K562 (cell line): Measurements from ENCODE around the gene PNPLA1. TPM values are rescaled to one million over a fixed set of nuclear protein-coding genes. Genes with fewer than 3 reads are reported as not detected.

ENCODE experiments used
- ATAC-seq: fragments of 200-7000 bp; cut with Tn5 transposase; 3 replicates; pipeline ENCODE4 v1.9.1; 2020; ENCODE audit warnings: moderate library complexity
- BruUV-seq: library from RNA; stranded (reverse); fragments of 400-500 nt; replicated peaks from 2 replicates; lab custom pipeline; 2021; lab: Mats Ljungman, UMichigan
- CTCF ChIA-PET: fragments of 300-600 bp; formaldehyde crosslinking; extraction: SDS; loops from one replicate; lab custom pipeline; 2021; ENCODE audit warnings: low intra/inter-chr PET ratio; lab: Yijun Ruan, JAX
- POLR2A ChIA-PET: fragments of 300-600, 350-650 bp; sonication (Branson Sonifier 250); formaldehyde crosslinking; extraction: SDS; loops from one replicate; lab custom pipeline; 2021; ENCODE audit warnings: antibody characterized with exemption, inconsistent platforms; lab: Yijun Ruan, JAX
- DNase-seq, 4 experiments: peaks; one replicate each; pipeline versions ENCODE4 v3.0.0 to v3.0.0-alpha.2; 2011 to 2018; ENCODE audit warnings: low spot score in 3 of 4, mixed read lengths in 3 of 4; ENCODE audit errors: extremely low read depth in 1 of 4
- FAIRE-seq: peaks from 2 replicates; lab custom pipeline; 2011; peaks lifted over from hg19 to GRCh38; lab: Jason Lieb, UNC
- H2AFZ ChIP-seq: 2 replicates; pipeline ENCODE4 v1.6.0; 2011; ENCODE audit warnings: low read depth, low read length, control low read depth, inconsistent platforms
- H3K27ac ChIP-seq: fragments of 200-600 bp; 3 replicates; pipeline ENCODE4 v1.8.0; 2011; ENCODE audit warnings: low read depth, mild to moderate bottlenecking, control low read depth, inconsistent platforms, low read length, moderate library complexity, mixed read lengths; ENCODE audit errors: extremely low read depth
- H3K27me3 ChIP-seq, 2 experiments: fragments of 300-600 bp in 1 of 2; 2 replicates in 1 of 2; 3 replicates in 1 of 2; pipeline versions ENCODE4 v1.6.0 to v1.8.0; 2011; ENCODE audit warnings: inconsistent platforms in 2 of 2, low read length in 2 of 2, mild to moderate bottlenecking in 1 of 2, mixed read lengths in 1 of 2, moderate library complexity in 1 of 2; ENCODE audit not compliant: control insufficient read depth in 2 of 2, insufficient read depth in 2 of 2
- H3K36me3 ChIP-seq: fragments of 300-600 bp; 3 replicates; pipeline ENCODE4 v1.8.0; 2011; ENCODE audit warnings: mild to moderate bottlenecking, low read length, inconsistent platforms; ENCODE audit not compliant: control insufficient read depth, insufficient read depth
- H3K4me1 ChIP-seq, 2 experiments: fragments of 200-600 bp in 1 of 2; replicated peaks in 1 of 2; 2 replicates in 1 of 2; 3 replicates in 1 of 2; pipeline versions ENCODE4 v1.5.1 to v1.8.0; 2011; ENCODE audit warnings: inconsistent platforms in 2 of 2, low read length in 2 of 2, mild to moderate bottlenecking in 1 of 2, mixed read lengths in 1 of 2, moderate library complexity in 1 of 2; ENCODE audit not compliant: control insufficient read depth in 2 of 2, insufficient read depth in 2 of 2
- H3K4me2 ChIP-seq: 2 replicates; pipeline ENCODE4 v1.6.1; 2011; ENCODE audit warnings: low read length, control low read depth, inconsistent platforms, mixed read lengths; ENCODE audit not compliant: insufficient read depth
- H3K4me3 ChIP-seq: fragments of 200-600 bp; sonication (generic), shearing (Covaris generic); 2 replicates; pipeline ENCODE4 v1.5.1; 2016; ENCODE audit warnings: control low read depth, inconsistent platforms
- H3K79me2 ChIP-seq: fragments of 200-600 bp; 3 replicates; pipeline ENCODE4 v1.8.0; 2011; ENCODE audit warnings: low read length, inconsistent platforms; ENCODE audit not compliant: control insufficient read depth, insufficient read depth
- H3K9ac ChIP-seq, 2 experiments: 2 replicates each; pipeline versions ENCODE4 v1.6.0 to v1.6.1; 2011; ENCODE audit warnings: low read depth in 2 of 2, low read length in 2 of 2, control low read depth in 1 of 2, inconsistent platforms in 1 of 2, mild to moderate bottlenecking in 1 of 2, mixed read lengths in 1 of 2; ENCODE audit not compliant: insufficient read depth in 1 of 2
- H3K9me1 ChIP-seq: one replicate; pipeline ENCODE4 v1.6.0; 2011; ENCODE audit warnings: inconsistent platforms, mild to moderate bottlenecking, low read length, moderate library complexity; ENCODE audit not compliant: control insufficient read depth, insufficient read depth
- H3K9me3 ChIP-seq: replicated peaks from 2 replicates; pipeline ENCODE4 v1.5.1; 2011; ENCODE audit warnings: low read depth, low read length, inconsistent platforms; ENCODE audit not compliant: control insufficient read depth, insufficient read depth
- H4K20me1 ChIP-seq: replicated peaks from 2 replicates; pipeline ENCODE4 v1.6.1; 2011; ENCODE audit warnings: low read length, inconsistent platforms, mixed read lengths; ENCODE audit not compliant: control insufficient read depth, insufficient read depth
- BMI1 ChIP-seq: fragments of 150-350 bp; IDR thresholded peaks from 2 replicates; pipeline ENCODE4 v1.6.1; 2014; ENCODE audit warnings: low read length
- CBFA2T2 ChIP-seq: fragments of 450-650 bp; conservative IDR thresholded peaks from 2 replicates; pipeline ENCODE4 v1.6.1; 2017; ENCODE audit warnings: mild to moderate bottlenecking
- CBFA2T3 ChIP-seq: fragments of 450-650 bp; IDR thresholded peaks from 2 replicates; pipeline ENCODE4 v1.6.1; 2017
- ELF4 ChIP-seq: fragments of 450-650 bp; formaldehyde crosslinking; IDR thresholded peaks from 2 replicates; pipeline ENCODE4 v1.4.0; 2022; ENCODE audit warnings: missing genetic modification characterization
- EZH2 ChIP-seq: IDR thresholded peaks from 2 replicates; pipeline ENCODE4 v1.6.1; 2012; ENCODE audit warnings: low read depth, mild to moderate bottlenecking, inconsistent platforms, low read length, borderline replicate concordance
- IRF9 ChIP-seq: fragments of 450-650 bp; IDR thresholded peaks from 2 replicates; pipeline ENCODE4 v1.6.1; 2016; ENCODE audit warnings: missing biosample characterization, missing genetic modification characterization
- MAFK ChIP-seq: IDR thresholded peaks from 2 replicates; pipeline ENCODE4 v1.6.1; 2011; ENCODE audit warnings: low read length, improper control_type of control experiment
- MED1 ChIP-seq: sonication (generic); formaldehyde crosslinking; IDR thresholded peaks from 2 replicates; pipeline ENCODE4 v1.8.1; 2023; ENCODE audit warnings: missing genetic modification reagents, borderline replicate concordance
- MYNN ChIP-seq, 2 experiments: sonication (generic); formaldehyde crosslinking in 1 of 2; IDR thresholded peaks; 2 replicates each; pipeline versions ENCODE4 v1.5.0 to v1.6.1; 2016 to 2020; ENCODE audit warnings: antibody characterized with exemption in 1 of 2, missing genetic modification reagents in 1 of 2
- NCOA6 ChIP-seq: fragments of 450-650 bp; IDR thresholded peaks from 2 replicates; pipeline ENCODE4 v1.6.1; 2017; ENCODE audit warnings: mild to moderate bottlenecking
- TCF3 ChIP-seq: sonication (generic); formaldehyde crosslinking; IDR thresholded peaks from 2 replicates; pipeline ENCODE4 v1.4.0; 2020; ENCODE audit warnings: mild to moderate bottlenecking, missing genetic modification reagents
- XRCC3 ChIP-seq: fragments of 450-650 bp; IDR thresholded peaks from 2 replicates; pipeline ENCODE4 v1.6.1; 2017; ENCODE audit warnings: mild to moderate bottlenecking, moderate library complexity
- ZNF274 ChIP-seq: IDR thresholded peaks from 2 replicates; pipeline ENCODE4 v1.6.1; 2011; ENCODE audit warnings: low read depth, mild to moderate bottlenecking, low read length, moderate library complexity, borderline replicate concordance
- WGBS: fragments of 100-300 bp; shearing (Covaris generic); methylation state at CpG from one replicate; pipeline ENCODE4 v1.1.6; 2016; ENCODE audit warnings: low coverage, mixed read lengths; ENCODE audit not compliant: insufficient coverage; ENCODE audit errors: missing lambda C conversion rate; 5-methylcytosine and 5-hydroxymethylcytosine counted together
- in situ Hi-C: fragments of 300-500 bp; cut with MboI; formaldehyde crosslinking; loops from 4 replicates; pipeline ENCODE4 v1.15.0; 2018; ENCODE audit warnings: inconsistent platforms, mixed read lengths
- intact Hi-C: fragments of 100-400 bp; cut with micrococcal nuclease; formaldehyde crosslinking; loops from 2 replicates; pipeline ENCODE4 v1.14.2; 2022
- polyA plus RNA-seq, 8 experiments: library from polyadenylated mRNA; depleted of rRNA in 4 of 8; stranded (reverse) in 5 of 8; unstranded in 3 of 8; fragments of >200 nt; fragmentation: Nextera tagmentation in 2 of 8; fragmentation: Illumina TruSeq in 1 of 8; extraction: Ambion mirVana in 2 of 8; extraction: Trizol in 1 of 8; gene quantifications; 2 replicates each; pipeline versions ENCODE4 v1.2.1 to v1.2.3, GENCODE V29; 2011 to 2014; ENCODE audit warnings: inconsistent platforms in 1 of 8, missing spikeins in 1 of 8
- total RNA-seq, 7 experiments: library from RNA; depleted of rRNA in 6 of 7; stranded (reverse); fragments of >200 nt in 6 of 7; fragmentation: Illumina TruSeq in 2 of 7; extraction: Trizol in 2 of 7; gene quantifications; 2 replicates each; pipeline versions ENCODE4 v1.2.1 to v1.2.3, GENCODE V29; 2011 to 2021; ENCODE audit warnings: low replicate concordance in 1 of 7
- TF ChIP-seq, protein P1 (sequence below): fragments of 250-450 bp; sonication (Bioruptor Pico); IDR thresholded peaks from 2 replicates; pipeline ENCODE4 v1.6.1; 2021; ENCODE audit warnings: mild to moderate bottlenecking
- TF ChIP-seq, protein P2 (sequence below): fragments of 450-650 bp; formaldehyde crosslinking; IDR thresholded peaks from 2 replicates; pipeline ENCODE4 v1.4.0; 2022; ENCODE audit warnings: missing genetic modification characterization

Gene PNPLA1
- total and polyA plus RNA-seq, 9 of the 15 experiments (the other 6 are each of a cell fraction or from before 2014, with no cell fraction given) = 0.04 to 0.27 (median 0.13) TPM; not detected in 2

DNA sequence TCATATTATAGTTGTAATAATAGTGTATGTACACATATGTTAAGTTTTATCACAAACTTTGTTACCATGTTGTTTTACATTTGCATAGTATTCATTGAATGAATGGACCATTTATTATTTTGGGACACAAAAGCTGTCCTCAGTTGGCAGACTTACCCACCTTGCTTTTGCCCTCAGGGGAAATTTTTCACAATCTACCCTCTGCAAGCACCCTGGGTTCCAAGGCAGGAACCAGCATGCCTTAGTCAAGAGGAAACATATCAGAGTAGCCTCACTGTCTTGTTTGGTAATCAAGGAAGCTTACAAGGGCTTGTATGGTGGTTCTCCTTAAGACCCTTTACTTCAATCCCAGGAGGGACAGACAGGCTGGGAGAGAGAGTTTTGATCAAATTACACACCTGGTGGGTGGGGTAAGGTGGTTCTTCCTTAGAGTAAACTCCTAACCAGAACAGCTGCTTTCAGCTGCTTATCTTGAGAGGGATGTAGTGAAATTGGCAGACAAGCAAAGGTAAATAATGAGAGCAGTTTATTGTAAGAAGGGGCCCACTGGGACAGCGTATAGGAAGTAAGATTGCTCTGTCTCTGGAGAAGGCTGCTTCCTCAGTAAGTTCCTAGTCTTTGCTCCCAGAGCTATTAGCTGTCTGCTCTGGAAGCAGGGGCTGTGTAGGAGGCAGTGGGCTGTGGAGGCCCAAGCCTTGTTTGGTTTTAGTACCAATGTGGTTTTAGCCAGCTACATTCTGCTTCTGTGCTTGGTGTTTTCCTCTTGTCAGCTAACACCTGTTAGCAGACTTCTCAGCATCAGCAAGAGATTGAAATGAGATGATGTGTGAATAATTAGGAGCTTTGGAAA lies 42.3 kb upstream of the PNPLA1 start:
- peaks cover 20% of the 10 kb centered on the region; the same call in 1 of the 3 replicates for H3K36me3 ChIP-seq
- in situ Hi-C loops = no loop called here
- H3K27me3 ChIP-seq = no peaks in the 10 kb centered on the region
- no peak for TF ChIP-seq ELF4 (CRISPR knock-in tag)
- TF ChIP-seq IRF9 (tag) = no peak
- TF ChIP-seq ZNF274 = no peak
- TF ChIP-seq, protein P1, sequence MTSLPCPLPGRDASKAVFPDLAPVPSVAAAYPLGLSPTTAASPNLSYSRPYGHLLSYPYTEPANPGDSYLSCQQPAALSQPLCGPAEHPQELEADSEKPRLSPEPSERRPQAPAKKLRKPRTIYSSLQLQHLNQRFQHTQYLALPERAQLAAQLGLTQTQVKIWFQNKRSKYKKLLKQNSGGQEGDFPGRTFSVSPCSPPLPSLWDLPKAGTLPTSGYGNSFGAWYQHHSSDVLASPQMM = no peak
- TF ChIP-seq, protein P2, sequence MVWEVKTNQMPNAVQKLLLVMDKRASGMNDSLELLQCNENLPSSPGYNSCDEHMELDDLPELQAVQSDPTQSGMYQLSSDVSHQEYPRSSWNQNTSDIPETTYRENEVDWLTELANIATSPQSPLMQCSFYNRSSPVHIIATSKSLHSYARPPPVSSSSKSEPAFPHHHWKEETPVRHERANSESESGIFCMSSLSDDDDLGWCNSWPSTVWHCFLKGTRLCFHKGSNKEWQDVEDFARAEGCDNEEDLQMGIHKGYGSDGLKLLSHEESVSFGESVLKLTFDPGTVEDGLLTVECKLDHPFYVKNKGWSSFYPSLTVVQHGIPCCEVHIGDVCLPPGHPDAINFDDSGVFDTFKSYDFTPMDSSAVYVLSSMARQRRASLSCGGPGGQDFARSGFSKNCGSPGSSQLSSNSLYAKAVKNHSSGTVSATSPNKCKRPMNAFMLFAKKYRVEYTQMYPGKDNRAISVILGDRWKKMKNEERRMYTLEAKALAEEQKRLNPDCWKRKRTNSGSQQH (CRISPR knock-in tag) = no peak
- TF ChIP-seq MYNN (IDR thresholded peaks at IDR 0.05) = no peak
- TF ChIP-seq MYNN (CRISPR knock-in tag; IDR thresholded peaks at IDR 0.05) = no peak
- no peak for TF ChIP-seq MED1 (CRISPR knock-in tag)
- TF ChIP-seq TCF3 = 0 out of 2 replicates have a peak, but pooled peaks have one; percentile 31
- TF ChIP-seq CBFA2T3 = peak; percentile 35; the same call in 1 of the 2 replicates
- TF ChIP-seq MAFK = no peak
- no peak for TF ChIP-seq EZH2
- peak; percentile 22 for TF ChIP-seq CBFA2T2
- no peak for TF ChIP-seq NCOA6
- no peak for TF ChIP-seq BMI1
- TF ChIP-seq XRCC3 = no peak
- TF ChIP-seq, all 486 proteins: peak for 3
- Histone ChIP-seq H4K20me1 (no peaks in the 10 kb centered on the region), H3K27ac (no peak overlapping the region), H3K9me3 (no peaks in the 10 kb centered on the region), H3K9me1 (peaks cover 6% of the 10 kb centered on the region), H3K79me2 (no peaks in the 10 kb centered on the region), H3K4me1 (peaks cover 5 to 27% of the 10 kb centered on the region in 2 experiments), H3K9ac (peak overlapping the region in 1 of 2 experiments; percentile 35; a peak in 1 of 4 replicates), H3K4me2 (no peak overlapping the region), H3K4me3 (no peak overlapping the region), H2AFZ (no peak overlapping the region)
- 64% methylated on average over 1 of the region's 1 CpG for whole genome bisulfite sequencing
- intact Hi-C loops = no loop called here
- ATAC-seq (no peak), FAIRE-seq (no peak), DNase-seq (peak in 3 of 4 experiments; percentile 21 to 62 (median 59))
- BruUV-seq = no TSS peak
- POLR2A ChIA-PET = interaction anchor here (0.6 to 1.7 kb wide), 6 partner anchors 10 to 274 kb away, joined by 3 read pairs; no protein-coding TSS in a partner anchor
- CTCF ChIA-PET = no interaction called here
